Measurements from ENCODE around the gene L3MBTL4. TPM values are rescaled to one million over a fixed set of nuclear protein-coding genes. Genes with fewer than 3 reads are reported as not detected.

L3MBTL4 gene
- total RNA-seq, 4 donors from 2014 or later = 6.0 to 14.8 (median 10.0) TPM

GRCh38 chr18:6249170-6249569 is 165.5 kb downstream of the L3MBTL4 start:
- TF ChIP-seq, protein P1, sequence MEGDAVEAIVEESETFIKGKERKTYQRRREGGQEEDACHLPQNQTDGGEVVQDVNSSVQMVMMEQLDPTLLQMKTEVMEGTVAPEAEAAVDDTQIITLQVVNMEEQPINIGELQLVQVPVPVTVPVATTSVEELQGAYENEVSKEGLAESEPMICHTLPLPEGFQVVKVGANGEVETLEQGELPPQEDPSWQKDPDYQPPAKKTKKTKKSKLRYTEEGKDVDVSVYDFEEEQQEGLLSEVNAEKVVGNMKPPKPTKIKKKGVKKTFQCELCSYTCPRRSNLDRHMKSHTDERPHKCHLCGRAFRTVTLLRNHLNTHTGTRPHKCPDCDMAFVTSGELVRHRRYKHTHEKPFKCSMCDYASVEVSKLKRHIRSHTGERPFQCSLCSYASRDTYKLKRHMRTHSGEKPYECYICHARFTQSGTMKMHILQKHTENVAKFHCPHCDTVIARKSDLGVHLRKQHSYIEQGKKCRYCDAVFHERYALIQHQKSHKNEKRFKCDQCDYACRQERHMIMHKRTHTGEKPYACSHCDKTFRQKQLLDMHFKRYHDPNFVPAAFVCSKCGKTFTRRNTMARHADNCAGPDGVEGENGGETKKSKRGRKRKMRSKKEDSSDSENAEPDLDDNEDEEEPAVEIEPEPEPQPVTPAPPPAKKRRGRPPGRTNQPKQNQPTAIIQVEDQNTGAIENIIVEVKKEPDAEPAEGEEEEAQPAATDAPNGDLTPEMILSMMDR (IDR thresholded peaks at IDR 0.05; ENCODE audit: low read depth) = no peak

GRCh38 chr18:6248017-6248416 is 166.7 kb downstream of the L3MBTL4 start:
- TF ChIP-seq, protein P1 (IDR thresholded peaks at IDR 0.05; ENCODE audit: low read depth) = no peak

DNA sequence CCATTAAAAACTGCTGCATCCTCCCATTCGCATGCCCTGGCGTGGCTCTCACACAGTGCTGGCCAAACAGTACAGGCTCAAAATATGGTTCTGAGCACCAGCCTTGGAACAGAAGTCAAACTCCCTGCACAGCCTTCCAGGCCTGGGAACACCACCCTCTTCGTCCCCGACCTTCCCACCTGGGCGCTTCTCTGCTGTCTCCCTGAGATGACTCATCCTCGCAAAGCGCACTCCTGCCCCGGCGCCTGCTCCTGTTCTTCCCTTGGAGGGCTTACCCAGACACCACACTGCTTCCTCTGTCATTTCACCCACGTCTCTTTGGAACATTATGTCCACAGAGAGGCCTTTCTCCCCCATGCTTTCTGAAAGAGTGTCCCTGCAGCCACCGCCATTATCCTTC is 172.7 kb downstream of the L3MBTL4 start:
- TF ChIP-seq, protein P1 (IDR thresholded peaks at IDR 0.05; ENCODE audit: low read depth) = no peak

- TF ChIP-seq, protein P1 (IDR thresholded peaks at IDR 0.05; ENCODE audit: low read depth) = no peak
Measured at GRCh38 chr18:6239716-6240115, 175.0 kb downstream of the L3MBTL4 start.

DNA sequence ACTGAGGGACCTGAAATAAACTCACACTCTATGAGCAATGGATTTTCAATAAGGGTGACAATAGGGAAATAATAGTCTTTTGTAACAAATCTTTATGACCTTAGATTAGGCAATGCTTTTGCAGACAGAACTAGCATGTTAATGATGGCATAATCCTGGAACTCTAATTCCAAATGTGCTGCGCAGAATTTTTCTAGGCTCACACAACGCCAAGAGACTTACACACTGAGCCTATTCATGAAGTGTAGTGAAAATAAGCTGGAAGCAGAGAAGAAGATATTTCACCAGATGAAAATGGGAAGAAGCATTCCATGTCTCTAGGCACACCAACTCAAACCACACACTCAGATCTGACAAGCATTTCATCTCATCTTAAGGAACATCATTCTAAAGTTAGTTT is 178.5 kb downstream of the L3MBTL4 start:
- TF ChIP-seq, protein P1 (IDR thresholded peaks at IDR 0.05; ENCODE audit: low read depth) = no peak

GRCh38 chr18:6222271-6222670 is 192.4 kb downstream of the L3MBTL4 start:
- TF ChIP-seq, protein P1 (IDR thresholded peaks at IDR 0.05; ENCODE audit: low read depth) = no peak

GRCh38 chr18:6221602-6222014 is 193.1 kb downstream of the L3MBTL4 start:
- TF ChIP-seq, protein P1 (IDR thresholded peaks at IDR 0.05; ENCODE audit: low read depth) = no peak

Measured in subcutaneous adipose tissue (tissue), 4 donors.